Loucy (cell line): ENCODE data around the gene RAB31.

Experiments used
- H2AFZ ChIP-seq: fragments of 200-600 bp; sonication (generic); 2 replicates; pipeline ENCODE4 v1.6.0; 2016; ENCODE audit warnings: antibody characterized with exemption, mild to moderate bottlenecking, low read length, moderate library complexity
- H3F3A ChIP-seq: fragments of 200-600 bp; 2 replicates; pipeline ENCODE4 v1.6.0; 2016; ENCODE audit warnings: antibody characterized with exemption, low read depth, mild to moderate bottlenecking
- H3K27me3 ChIP-seq: fragments of 200-600 bp; sonication (generic); 2 replicates; pipeline ENCODE4 v1.6.1; 2014; ENCODE audit warnings: low read length, mild to moderate bottlenecking; ENCODE audit not compliant: insufficient read depth, poor library complexity, severe bottlenecking
- H3K36me3 ChIP-seq: fragments of 200-600 bp; sonication (generic); 2 replicates; pipeline ENCODE4 v1.6.1; 2016; ENCODE audit warnings: low read length; ENCODE audit not compliant: insufficient read depth
- H3K4me1 ChIP-seq: fragments of 200-600 bp; sonication (generic); 2 replicates; pipeline ENCODE4 v1.5.1; 2014; ENCODE audit warnings: low read length, mild to moderate bottlenecking; ENCODE audit not compliant: insufficient read depth, poor library complexity, severe bottlenecking
- H3K4me2 ChIP-seq: fragments of 200-600 bp; sonication (generic); 2 replicates; pipeline ENCODE4 v1.6.0; 2014; ENCODE audit warnings: antibody characterized with exemption, low read length, low read depth, mild to moderate bottlenecking; ENCODE audit not compliant: poor library complexity, severe bottlenecking
- H3K4me3 ChIP-seq: fragments of 200-600 bp; sonication (generic); 2 replicates; pipeline ENCODE4 v1.5.1; 2014; ENCODE audit warnings: low read length, mild to moderate bottlenecking, mixed read lengths; ENCODE audit not compliant: poor library complexity, severe bottlenecking
- H3K79me2 ChIP-seq: fragments of 200-600 bp; sonication (generic); 2 replicates; pipeline ENCODE4 v1.6.1; 2014; ENCODE audit warnings: low read length; ENCODE audit not compliant: insufficient read depth
- H3K9ac ChIP-seq: fragments of 200-600 bp; sonication (generic); 2 replicates; pipeline ENCODE4 v1.6.0; 2014; ENCODE audit warnings: mild to moderate bottlenecking, low read depth, low read length, moderate library complexity; ENCODE audit not compliant: poor library complexity, severe bottlenecking
- H3K9me2 ChIP-seq: fragments of 200-600 bp; sonication (generic); replicated peaks from 2 replicates; pipeline ENCODE4 v1.6.1; 2016; ENCODE audit warnings: low read depth, low read length, mixed read lengths
- H3K9me3 ChIP-seq: fragments of 200-600 bp; sonication (generic); 2 replicates; pipeline ENCODE4 v1.6.1; 2014; ENCODE audit warnings: mild to moderate bottlenecking, antibody characterized with exemption, low read length, low read depth; ENCODE audit not compliant: insufficient read depth
- H4K20me1 ChIP-seq: fragments of 200-600 bp; sonication (generic); 2 replicates; pipeline ENCODE4 v1.6.0; 2014; ENCODE audit warnings: antibody characterized with exemption, low read length, mild to moderate bottlenecking; ENCODE audit not compliant: insufficient read depth, poor library complexity, severe bottlenecking
- EZH2phosphoT487 ChIP-seq: fragments of 200-600 bp; IDR thresholded peaks from 2 replicates; pipeline ENCODE4 v1.6.1; 2018; ENCODE audit warnings: antibody characterized with exemption, mild to moderate bottlenecking, moderate library complexity, borderline replicate concordance
- TF ChIP-seq, protein P1 (sequence below): fragments of 200-600 bp; sonication (generic); conservative IDR thresholded peaks from 2 replicates; pipeline ENCODE4 v1.5.1; 2014; ENCODE audit warnings: mild to moderate bottlenecking, antibody characterized with exemption, low read length

The RAB31 gene

DNA sequence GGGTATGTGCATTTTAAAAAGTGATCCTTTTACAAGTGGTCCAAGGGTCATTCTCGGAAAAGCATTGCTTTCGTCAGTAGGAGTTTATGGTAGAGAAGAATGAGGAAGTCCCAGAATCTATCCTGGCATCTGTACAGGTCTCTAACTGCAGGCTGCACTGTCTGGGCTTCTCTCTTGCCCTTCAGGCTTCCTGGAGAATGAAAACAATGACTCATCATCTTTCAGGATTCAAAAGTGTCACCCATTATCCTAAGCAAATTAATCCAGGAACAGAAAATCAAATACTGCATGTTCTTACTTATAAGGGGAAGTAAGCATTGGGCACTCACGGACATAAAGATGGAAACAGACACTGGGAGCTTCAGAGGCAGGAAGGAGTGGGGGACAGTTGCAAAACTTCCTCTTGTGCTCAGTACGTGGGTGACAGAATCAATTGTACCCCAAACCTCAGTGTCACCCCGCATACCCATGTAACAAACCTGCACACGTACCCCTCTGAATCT lies 117.5 kb downstream of the RAB31 start:
- Histone ChIP-seq H3K9me3 (no peaks in the 10 kb centered on the region), H3K4me3 (no peak overlapping the region), H3K4me1 (no peaks in the 10 kb centered on the region), H4K20me1 (no peaks in the 10 kb centered on the region), H3K79me2 (no peaks in the 10 kb centered on the region), H3K4me2 (no peak overlapping the region), H3K9me2 (no peaks in the 10 kb centered on the region), H3K9ac (no peak overlapping the region), H3K27me3 (no peaks in the 10 kb centered on the region), H2AFZ (no peak overlapping the region), H3K36me3 (no peaks in the 10 kb centered on the region), H3F3A (no peaks in the 10 kb centered on the region)
- TF ChIP-seq EZH2phosphoT487: no peak
- TF ChIP-seq, protein P1, sequence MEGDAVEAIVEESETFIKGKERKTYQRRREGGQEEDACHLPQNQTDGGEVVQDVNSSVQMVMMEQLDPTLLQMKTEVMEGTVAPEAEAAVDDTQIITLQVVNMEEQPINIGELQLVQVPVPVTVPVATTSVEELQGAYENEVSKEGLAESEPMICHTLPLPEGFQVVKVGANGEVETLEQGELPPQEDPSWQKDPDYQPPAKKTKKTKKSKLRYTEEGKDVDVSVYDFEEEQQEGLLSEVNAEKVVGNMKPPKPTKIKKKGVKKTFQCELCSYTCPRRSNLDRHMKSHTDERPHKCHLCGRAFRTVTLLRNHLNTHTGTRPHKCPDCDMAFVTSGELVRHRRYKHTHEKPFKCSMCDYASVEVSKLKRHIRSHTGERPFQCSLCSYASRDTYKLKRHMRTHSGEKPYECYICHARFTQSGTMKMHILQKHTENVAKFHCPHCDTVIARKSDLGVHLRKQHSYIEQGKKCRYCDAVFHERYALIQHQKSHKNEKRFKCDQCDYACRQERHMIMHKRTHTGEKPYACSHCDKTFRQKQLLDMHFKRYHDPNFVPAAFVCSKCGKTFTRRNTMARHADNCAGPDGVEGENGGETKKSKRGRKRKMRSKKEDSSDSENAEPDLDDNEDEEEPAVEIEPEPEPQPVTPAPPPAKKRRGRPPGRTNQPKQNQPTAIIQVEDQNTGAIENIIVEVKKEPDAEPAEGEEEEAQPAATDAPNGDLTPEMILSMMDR: no peak

DNA sequence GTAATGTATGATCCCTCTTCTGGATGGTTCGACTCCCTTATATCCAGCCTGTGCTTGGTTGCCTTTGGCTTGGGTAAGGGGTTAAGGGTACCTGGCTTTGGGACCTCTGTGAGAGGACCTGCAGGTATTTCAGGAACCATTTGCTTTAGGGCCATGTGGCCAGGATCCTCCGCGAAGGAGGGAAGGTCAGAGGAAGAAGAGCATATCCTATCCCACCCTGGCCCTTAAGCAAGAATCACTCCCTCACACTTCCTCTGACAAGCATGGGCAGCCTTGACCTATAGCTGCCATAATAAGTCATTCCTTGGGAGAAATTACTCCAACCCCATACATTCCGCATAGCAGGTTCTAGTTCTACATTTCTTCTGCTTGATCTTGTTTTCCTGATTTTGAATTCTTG lies 118.6 kb downstream of the RAB31 start:
- H3K9me2 ChIP-seq: no peaks in the 10 kb centered on the region
- TF ChIP-seq, protein P1: no peak
- no peak for TF ChIP-seq EZH2phosphoT487
- H2AFZ ChIP-seq: no peak overlapping the region
- H3K9me3 ChIP-seq: no peaks in the 10 kb centered on the region
- H3F3A ChIP-seq: no peaks in the 10 kb centered on the region
- H3K9ac ChIP-seq: no peak overlapping the region
- H4K20me1 ChIP-seq: no peaks in the 10 kb centered on the region
- no peaks in the 10 kb centered on the region for H3K36me3 ChIP-seq
- H3K4me1 ChIP-seq: no peaks in the 10 kb centered on the region
- H3K4me2 ChIP-seq: no peak overlapping the region
- no peak overlapping the region for H3K4me3 ChIP-seq
- no peaks in the 10 kb centered on the region for H3K79me2 ChIP-seq
- H3K27me3 ChIP-seq: no peaks in the 10 kb centered on the region

DNA sequence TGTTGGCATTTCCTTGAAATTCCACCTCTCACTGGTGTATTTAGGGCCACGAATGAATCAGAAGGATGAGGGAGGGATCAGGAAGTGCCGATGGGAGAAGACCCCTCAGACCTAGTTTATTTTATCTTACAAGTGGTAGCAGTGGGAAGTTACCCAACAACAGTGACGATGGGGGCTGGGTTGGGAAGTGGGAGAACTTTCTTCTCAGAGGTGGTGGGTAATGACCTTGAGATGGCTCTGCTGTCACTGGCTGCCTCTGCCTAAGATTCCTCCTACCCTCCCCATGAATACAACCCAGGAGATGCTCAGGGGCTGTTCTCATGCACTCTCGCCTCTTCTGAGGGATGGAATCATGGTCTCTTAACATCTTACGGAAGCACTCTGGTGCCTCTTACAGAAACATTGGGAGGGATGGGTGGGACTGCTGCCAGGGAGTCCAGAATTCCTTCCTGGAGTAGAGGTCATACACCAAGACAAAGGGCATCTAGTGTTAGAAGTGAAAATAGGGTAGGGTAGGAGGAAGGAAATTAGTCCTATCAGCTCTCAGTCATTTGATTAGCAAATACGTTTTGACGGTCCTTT lies 119.2 kb downstream of the RAB31 start:
- no peaks in the 10 kb centered on the region for H3F3A ChIP-seq
- no peak overlapping the region for H3K4me2 ChIP-seq
- TF ChIP-seq, protein P1: no peak
- no peak for TF ChIP-seq EZH2phosphoT487
- H2AFZ ChIP-seq: no peak overlapping the region
- H3K9me2 ChIP-seq: no peaks in the 10 kb centered on the region
- H3K79me2 ChIP-seq: no peaks in the 10 kb centered on the region
- no peaks in the 10 kb centered on the region for H3K4me1 ChIP-seq
- no peaks in the 10 kb centered on the region for H3K9me3 ChIP-seq
- no peak overlapping the region for H3K9ac ChIP-seq
- H3K4me3 ChIP-seq: no peak overlapping the region
- H3K36me3 ChIP-seq: no peaks in the 10 kb centered on the region
- no peaks in the 10 kb centered on the region for H4K20me1 ChIP-seq
- no peaks in the 10 kb centered on the region for H3K27me3 ChIP-seq
